Adrenal gland (tissue), 5 donors: Measurements from ENCODE around the gene GLP2R.

Experiments
- CTCF ChIP-seq, 6 experiments: fragments of 450-650 bp in 4 of 6; fragments of 200-600 bp in 2 of 6; sonication (generic) in 1 of 6; IDR thresholded peaks; 1 replicate in 5 of 6; 2 replicates in 1 of 6; pipeline versions ENCODE4 v1.5.1 to v1.8.0; 2016 to 2021; ENCODE audit warnings: antibody characterized with exemption in 6 of 6, mild to moderate bottlenecking in 2 of 6, moderate library complexity in 1 of 6
- POLR2A ChIP-seq, 2 donors: fragments of 450-650 bp; IDR thresholded peaks; one replicate each; pipeline ENCODE4 v1.6.1; 2017; ENCODE audit warnings: antibody characterized with exemption in 2 of 2, mild to moderate bottlenecking in 2 of 2, moderate library complexity in 1 of 2
- donor health status: DM: no; HTN: no; CAD: no.

GRCh38 chr17:9937241-9937761 is 111.6 kb downstream of the GLP2R start:
- TF ChIP-seq CTCF (IDR thresholded peaks at IDR 0.05) = no peak
- TF ChIP-seq POLR2A (IDR thresholded peaks at IDR 0.05) = no peak
